ENCODE results near the gene GNS.

The GNS gene

DNA sequence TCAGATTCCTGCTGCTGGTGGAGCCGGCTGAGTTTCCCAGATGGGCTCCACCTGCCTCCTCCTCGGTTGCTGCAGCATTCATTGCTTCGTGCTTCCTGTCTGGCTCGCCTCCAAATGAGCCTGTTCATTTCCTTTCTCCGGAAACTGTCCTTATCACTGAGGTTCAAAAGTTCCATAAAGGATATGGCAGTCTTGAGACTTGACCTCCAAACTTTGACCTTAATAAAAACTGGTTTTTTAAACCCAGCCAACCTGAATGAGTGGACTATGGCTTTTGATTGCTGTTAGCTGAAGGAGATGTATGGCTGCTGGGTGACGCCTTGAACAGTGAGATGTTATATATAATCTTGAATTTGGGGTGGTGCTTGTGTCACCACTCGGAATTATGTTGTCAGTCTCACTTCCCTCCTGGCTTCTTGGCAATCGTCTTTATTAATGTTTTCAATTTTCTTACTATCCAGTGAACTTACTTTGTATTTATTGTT is 86.2 kb downstream of the GNS start:
- no peak for DNase-seq (ENCODE audit: low spot score)

DNA sequence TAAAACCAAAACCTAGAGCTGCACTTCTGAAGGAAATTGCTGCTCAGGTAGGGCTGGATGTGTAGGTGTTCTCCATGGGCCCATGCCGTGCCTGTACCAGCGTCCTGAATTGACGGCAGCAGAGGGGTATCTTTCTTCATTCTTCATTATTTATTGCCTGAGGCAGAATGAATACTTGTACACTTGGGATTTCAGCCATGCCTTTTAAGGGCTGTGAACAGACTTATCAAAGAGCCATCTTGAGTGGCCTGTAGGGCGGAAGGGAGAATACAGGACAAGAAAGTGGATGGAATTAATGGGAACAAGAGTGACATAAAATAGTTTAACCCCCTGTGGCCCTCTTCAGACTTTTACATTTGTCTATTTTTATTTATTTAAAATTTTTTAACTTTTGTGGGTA is 87.5 kb downstream of the GNS start:
- DNase-seq (ENCODE audit: low spot score) = no peak

DNA sequence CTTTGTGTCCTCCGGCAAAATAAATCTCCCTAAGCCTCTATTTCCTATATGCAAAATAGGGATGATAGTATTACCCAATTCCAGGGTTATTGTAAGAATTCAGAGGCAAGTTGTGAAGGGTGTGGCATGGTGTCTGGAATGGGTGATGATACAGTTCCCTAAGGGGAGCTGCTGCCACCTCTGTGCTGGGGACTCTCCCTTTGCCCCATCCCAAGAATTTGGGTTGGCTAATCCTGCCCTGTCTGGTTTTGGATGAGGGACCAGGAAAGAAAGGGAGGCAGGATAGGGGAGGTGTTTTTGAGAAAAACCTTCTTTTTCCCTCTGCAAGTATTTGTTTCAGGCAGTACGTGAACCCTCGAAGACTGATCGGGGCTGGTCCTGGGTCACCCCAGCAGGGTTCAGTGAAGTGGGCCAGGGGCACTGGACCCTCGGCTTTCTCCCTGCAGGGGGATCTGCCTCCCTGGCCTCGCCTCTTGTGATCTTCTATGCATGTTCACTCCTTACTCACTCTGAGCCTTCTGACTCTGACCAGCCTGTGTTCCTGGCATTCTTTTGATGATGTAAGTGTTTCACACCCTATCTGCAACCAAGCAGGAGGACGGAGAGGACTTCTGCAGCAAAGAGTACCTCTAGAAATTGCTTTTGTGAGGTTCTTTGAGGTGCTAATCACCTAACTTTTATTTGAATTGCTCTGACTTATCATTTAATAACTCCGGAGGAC is 88.1 kb downstream of the GNS start:
- no peak for DNase-seq (ENCODE audit: low spot score)

DNA sequence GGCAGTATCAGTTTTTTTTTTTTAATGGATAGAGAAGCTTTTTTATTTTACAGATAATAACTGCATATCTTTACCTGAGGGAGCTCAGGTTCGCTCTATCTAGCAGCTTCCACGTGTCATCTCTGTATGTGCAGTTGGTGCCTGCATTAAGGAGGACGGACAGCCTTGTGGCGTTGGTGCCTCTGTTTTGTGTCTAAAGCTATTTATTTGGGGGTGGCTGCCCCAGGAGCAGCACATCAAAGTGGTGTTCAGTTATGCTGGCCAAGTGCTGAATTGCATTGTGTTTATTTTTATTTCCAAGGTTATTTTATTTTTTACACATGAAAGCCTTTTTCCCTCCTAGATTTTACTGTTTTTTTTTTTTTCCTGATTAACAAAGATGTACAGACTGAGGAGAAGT is 89.2 kb downstream of the GNS start:
- DNase-seq (ENCODE audit: low spot score) = no peak

DNA sequence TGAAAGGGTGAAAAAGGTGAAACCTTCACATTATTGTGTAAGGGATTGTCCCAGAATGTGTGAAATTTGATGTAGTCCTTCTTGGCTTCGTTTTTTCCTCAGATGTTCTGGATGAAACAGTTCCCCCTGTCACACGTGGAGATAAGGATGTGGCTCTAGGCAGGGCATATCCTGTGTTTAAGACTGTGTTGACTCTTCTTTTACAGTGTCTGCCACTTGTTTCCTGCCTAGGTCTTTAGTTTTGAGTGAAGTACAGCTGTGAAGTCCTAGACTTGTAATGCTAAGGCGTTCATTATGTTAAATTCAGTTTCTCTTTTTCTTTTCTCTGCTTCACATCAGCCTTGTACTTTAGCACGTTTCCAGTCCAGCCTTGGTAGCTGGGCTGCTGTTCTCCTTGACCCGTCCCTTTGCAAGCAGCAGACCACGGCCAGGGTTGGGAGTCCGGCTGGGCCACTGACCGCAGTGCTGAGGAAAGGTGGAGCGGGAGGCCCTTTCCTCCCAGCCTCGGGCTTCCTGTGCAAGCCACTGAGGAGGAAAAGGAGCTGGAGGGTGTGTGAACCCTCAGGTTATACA is 89.8 kb downstream of the GNS start:
- no peak for DNase-seq (ENCODE audit: low spot score)

DNA sequence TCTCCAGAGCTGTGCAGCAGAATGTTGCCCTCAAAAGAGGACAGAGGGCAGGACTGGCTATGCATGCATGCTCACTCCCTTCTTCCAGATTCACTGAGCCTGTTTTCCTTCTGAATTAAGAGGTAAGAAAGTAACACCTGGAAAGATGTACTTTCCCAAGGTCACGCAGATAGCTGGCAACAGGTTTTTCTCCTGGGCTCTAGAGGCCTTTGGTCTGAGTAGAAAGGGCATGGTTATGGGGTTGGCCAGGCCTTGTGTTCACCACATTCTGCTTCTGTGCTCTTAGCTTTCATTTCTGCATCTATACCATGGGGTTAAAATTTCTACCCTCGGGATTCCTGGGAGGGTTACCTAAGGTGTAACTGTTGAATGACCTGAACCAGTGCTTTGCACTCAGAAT is 91.4 kb downstream of the GNS start:
- no peak for DNase-seq (ENCODE audit: low spot score)

DNA sequence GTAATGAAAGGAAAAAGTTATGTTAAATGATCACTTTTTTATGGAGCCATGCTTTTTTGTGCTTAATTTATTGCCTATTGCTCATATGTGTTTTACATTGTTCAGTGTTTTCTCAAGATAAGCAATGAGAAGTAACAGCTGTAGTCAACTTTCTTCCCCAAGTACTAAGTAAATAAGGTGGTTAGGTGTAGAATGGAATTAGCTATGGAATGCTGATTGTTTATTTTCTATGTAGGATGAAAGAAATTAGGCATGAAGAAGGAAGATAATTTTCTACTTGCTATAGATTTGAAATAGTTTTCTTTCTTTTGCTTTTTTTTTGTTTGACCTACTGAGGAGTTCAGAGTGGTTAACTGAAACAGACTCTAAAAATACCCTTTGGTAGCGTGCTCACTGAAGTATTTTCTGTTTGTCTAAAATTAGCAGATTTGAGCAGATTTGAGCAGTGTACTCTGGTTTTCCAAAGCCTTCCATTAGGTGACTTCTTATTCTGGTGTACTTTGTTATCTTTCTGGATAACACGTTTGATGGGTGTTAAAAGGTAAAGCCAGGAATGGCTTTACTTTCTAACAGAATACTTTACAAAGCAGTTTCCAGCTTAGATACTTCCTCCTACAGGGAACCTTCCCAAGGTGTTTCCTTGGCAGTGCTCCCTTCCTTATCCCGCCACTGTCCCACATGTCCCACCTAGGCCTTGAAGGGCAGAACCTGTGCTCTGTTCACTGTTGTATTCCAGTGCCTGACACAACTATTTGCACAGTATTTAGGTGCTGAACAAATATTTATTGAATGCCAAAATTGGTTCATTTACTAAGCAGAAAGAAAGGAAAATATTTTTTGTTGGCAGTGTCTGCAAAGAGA is 92.9 kb downstream of the GNS start:
- DNase-seq (ENCODE audit: low spot score) = no peak

DNA sequence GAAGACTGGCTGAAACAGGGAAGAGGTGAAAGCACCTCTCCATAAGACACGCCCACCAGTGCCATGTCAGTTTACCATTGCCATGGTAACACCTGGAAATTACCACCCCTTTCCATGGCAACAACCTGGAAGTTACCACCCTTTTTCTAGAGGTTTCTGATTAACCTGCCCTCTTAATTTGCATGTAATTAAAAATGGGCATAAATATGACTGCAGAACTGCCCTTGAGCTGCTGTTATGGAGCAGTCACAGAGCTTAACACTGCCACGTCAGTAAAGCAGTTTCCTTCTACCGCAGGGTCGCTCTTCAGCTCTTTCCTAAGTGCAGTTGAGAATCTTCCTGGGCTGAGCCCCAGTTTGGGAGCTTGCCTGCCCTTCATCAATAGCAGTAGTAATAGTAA is 93.7 kb downstream of the GNS start:
- DNase-seq (ENCODE audit: low spot score) = no peak
